HCT116 (cell line): ENCODE data around the gene NOS1. TPM values are rescaled to one million over a fixed set of nuclear protein-coding genes. Genes with fewer than 3 reads are reported as not detected.

Experiments
- ATAC-seq: fragments of 200-7000 bp; cut with Tn5 transposase; 2 replicates; pipeline ENCODE4 v1.9.1; 2020; ENCODE audit warnings: mild to moderate bottlenecking, moderate library complexity
- BruUV-seq: library from RNA; stranded (reverse); fragments of 400-500 nt; replicated peaks from 2 replicates; lab custom pipeline; 2021; lab: Mats Ljungman, UMichigan
- CTCF ChIA-PET: fragments of 300-600 bp; sonication (Branson Sonifier 250); formaldehyde crosslinking; loops from one replicate; lab custom pipeline; 2021; ENCODE audit warnings: antibody characterized with exemption; lab: Charles Lee
- POLR2A ChIA-PET: fragments of 300-600, 350-600 bp; sonication (Branson Sonifier 250); formaldehyde crosslinking; loops from one replicate; lab custom pipeline; 2021; ENCODE audit warnings: antibody characterized with exemption; lab: Charles Lee
- RAD21 ChIA-PET, 2 experiments: fragments of 300-600 bp; sonication (Branson Sonifier 250); formaldehyde crosslinking; loops; one replicate each; lab custom pipeline; 2023; ENCODE audit warnings: low total read pairs in 2 of 2; ENCODE audit not compliant: uncharacterized antibody in 2 of 2, unreplicated experiment in 2 of 2, low non-redundant PET in 1 of 2; lab: Charles Lee
- DNase-seq: peaks from one replicate; pipeline ENCODE4 v3.0.0-alpha.2; 2010; ENCODE audit warnings: low read depth, low spot score
- H2AFZ ChIP-seq: fragments of 200-600 bp; shearing (Covaris generic), sonication (generic); 2 replicates; pipeline ENCODE4 v1.6.1; 2017; ENCODE audit warnings: low read depth, mixed run types, mixed read lengths, antibody characterized with exemption, low read length; ENCODE audit not compliant: poor library complexity, severe bottlenecking
- H3K27ac ChIP-seq: 2 replicates; pipeline ENCODE4 v1.5.1; 2012; ENCODE audit warnings: low read depth, low read length
- H3K27me3 ChIP-seq: fragments of 200-600 bp; sonication (generic); 2 replicates; pipeline ENCODE4 v1.6.1; 2016; ENCODE audit warnings: mixed run types, low read length, mixed read lengths; ENCODE audit not compliant: insufficient read depth
- H3K36me3 ChIP-seq, 2 experiments: fragments of 200-500 bp in 1 of 2; fragments of 200-600 bp in 1 of 2; sonication (Bioruptor generic) in 1 of 2; sonication (generic) in 1 of 2; 2 replicates each; pipeline versions ENCODE4 v1.5.1 to v1.6.1; 2014 to 2016; ENCODE audit warnings: low read length in 2 of 2, inconsistent platforms in 1 of 2, mixed read lengths in 1 of 2, mixed run types in 1 of 2; ENCODE audit not compliant: insufficient read depth in 2 of 2, control insufficient read depth in 1 of 2
- H3K4me1 ChIP-seq, 2 experiments: fragments of 200-600 bp in 1 of 2; sonication (generic) in 1 of 2; 2 replicates each; pipeline versions ENCODE4 v1.5.1 to v1.6.1; 2012 to 2017; ENCODE audit warnings: low read length in 2 of 2, inconsistent platforms in 1 of 2, mild to moderate bottlenecking in 1 of 2, mixed read lengths in 1 of 2, mixed run types in 1 of 2, moderate library complexity in 1 of 2; ENCODE audit not compliant: insufficient read depth in 2 of 2, control insufficient read depth in 1 of 2
- H3K4me2 ChIP-seq: fragments of 200-600 bp; sonication (generic); 2 replicates; pipeline ENCODE4 v1.6.1; 2017; ENCODE audit warnings: mixed run types, low read length, mixed read lengths
- H3K4me3 ChIP-seq, 2 experiments: fragments of 200-600 bp in 1 of 2; sonication (generic) in 1 of 2; replicated peaks in 1 of 2; 2 replicates each; pipeline ENCODE4 v1.5.1; 2011 to 2016; ENCODE audit warnings: low read length in 2 of 2, control low read depth in 1 of 2, low read depth in 1 of 2, mild to moderate bottlenecking in 1 of 2, mixed read lengths in 1 of 2, mixed run types in 1 of 2
- H3K79me2 ChIP-seq: fragments of 200-600 bp; sonication (generic); 2 replicates; pipeline ENCODE4 v1.6.1; 2017; ENCODE audit warnings: mild to moderate bottlenecking, mixed run types, low read length, moderate library complexity, mixed read lengths; ENCODE audit not compliant: insufficient read depth
- H3K9ac ChIP-seq: fragments of 200-600 bp; sonication (generic); 2 replicates; pipeline ENCODE4 v1.6.1; 2016; ENCODE audit warnings: low read length, mixed read lengths
- H3K9me2 ChIP-seq: fragments of 200-600 bp; sonication (generic), shearing (Covaris generic); 2 replicates; pipeline ENCODE4 v1.6.1; 2017; ENCODE audit warnings: mixed run types, mild to moderate bottlenecking, moderate library complexity; ENCODE audit not compliant: insufficient read depth
- H3K9me3 ChIP-seq, 2 experiments: fragments of 200-500 bp in 1 of 2; fragments of 200-600 bp in 1 of 2; sonication (Bioruptor generic) in 1 of 2; sonication (generic) in 1 of 2; 2 replicates each; pipeline ENCODE4 v1.6.1; 2014 to 2017; ENCODE audit warnings: low read length in 2 of 2, mixed read lengths in 2 of 2, inconsistent platforms in 1 of 2, low read depth in 1 of 2, mild to moderate bottlenecking in 1 of 2, mixed run types in 1 of 2, moderate library complexity in 1 of 2; ENCODE audit not compliant: control insufficient read depth in 1 of 2, insufficient read depth in 1 of 2
- H4K20me1 ChIP-seq: fragments of 200-600 bp; sonication (generic), shearing (Covaris generic); 2 replicates; pipeline ENCODE4 v1.6.1; 2017; ENCODE audit warnings: mixed run types, mild to moderate bottlenecking, moderate library complexity; ENCODE audit not compliant: insufficient read depth
- EZH2 ChIP-seq: fragments of 200-600 bp; sonication (generic); IDR thresholded peaks from 2 replicates; pipeline ENCODE4 v1.6.1; 2017; ENCODE audit warnings: antibody characterized with exemption, mixed run types
- SIN3A ChIP-seq: IDR thresholded peaks from 2 replicates; pipeline ENCODE4 v1.6.1; 2012; ENCODE audit warnings: low read depth
- SRF ChIP-seq: IDR thresholded peaks from 2 replicates; pipeline ENCODE4 v1.6.1; 2012; ENCODE audit warnings: low read depth
- TCF7L2 ChIP-seq: IDR thresholded peaks from 2 replicates; pipeline ENCODE4 v1.7.0; 2011; ENCODE audit warnings: borderline replicate concordance, inconsistent platforms; ENCODE audit not compliant: insufficient read depth, insufficient read length; ENCODE audit errors: extremely low read depth
- intact Hi-C: fragments of 100-400 bp; cut with micrococcal nuclease; formaldehyde crosslinking; loops from 2 replicates; pipeline ENCODE4 v1.10.0; 2022
- total RNA-seq: library from RNA; stranded (reverse); gene quantifications from one replicate; pipeline ENCODE4 v1.2.1, GENCODE V29; 2021; ENCODE audit not compliant: unreplicated experiment
- TF ChIP-seq, protein P1 (sequence below): IDR thresholded peaks from 2 replicates; pipeline ENCODE4 v1.6.1; 2011; ENCODE audit warnings: mild to moderate bottlenecking, low read length, moderate library complexity; ENCODE audit not compliant: insufficient replicate concordance; ENCODE audit errors: extremely low read depth

The NOS1 gene
- total RNA-seq, 1 experiment from 2014 or later: 0.22 TPM

DNA sequence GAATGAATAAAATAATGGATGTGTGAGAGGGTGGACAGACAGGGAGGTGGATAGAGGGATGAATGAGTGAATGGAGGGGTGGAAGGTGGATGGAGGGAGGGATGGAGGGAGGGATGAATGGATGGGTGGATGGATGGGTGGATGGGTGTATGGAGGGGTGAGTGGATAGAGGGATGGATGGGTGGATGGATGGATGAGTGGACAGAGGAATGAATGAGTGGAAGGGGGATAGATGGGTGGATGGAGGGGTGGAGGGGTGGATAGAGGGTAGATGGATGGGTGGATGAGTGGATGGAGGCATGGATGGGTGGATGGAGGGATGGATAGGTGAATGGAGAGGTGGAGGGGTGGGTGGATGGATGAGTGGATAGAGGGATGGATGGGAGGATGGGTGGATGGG lies 47.9 kb upstream of the NOS1 start (continued):
- TF ChIP-seq, protein P1, sequence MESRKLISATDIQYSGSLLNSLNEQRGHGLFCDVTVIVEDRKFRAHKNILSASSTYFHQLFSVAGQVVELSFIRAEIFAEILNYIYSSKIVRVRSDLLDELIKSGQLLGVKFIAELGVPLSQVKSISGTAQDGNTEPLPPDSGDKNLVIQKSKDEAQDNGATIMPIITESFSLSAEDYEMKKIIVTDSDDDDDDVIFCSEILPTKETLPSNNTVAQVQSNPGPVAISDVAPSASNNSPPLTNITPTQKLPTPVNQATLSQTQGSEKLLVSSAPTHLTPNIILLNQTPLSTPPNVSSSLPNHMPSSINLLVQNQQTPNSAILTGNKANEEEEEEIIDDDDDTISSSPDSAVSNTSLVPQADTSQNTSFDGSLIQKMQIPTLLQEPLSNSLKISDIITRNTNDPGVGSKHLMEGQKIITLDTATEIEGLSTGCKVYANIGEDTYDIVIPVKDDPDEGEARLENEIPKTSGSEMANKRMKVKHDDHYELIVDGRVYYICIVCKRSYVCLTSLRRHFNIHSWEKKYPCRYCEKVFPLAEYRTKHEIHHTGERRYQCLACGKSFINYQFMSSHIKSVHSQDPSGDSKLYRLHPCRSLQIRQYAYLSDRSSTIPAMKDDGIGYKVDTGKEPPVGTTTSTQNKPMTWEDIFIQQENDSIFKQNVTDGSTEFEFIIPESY: no peak

DNA sequence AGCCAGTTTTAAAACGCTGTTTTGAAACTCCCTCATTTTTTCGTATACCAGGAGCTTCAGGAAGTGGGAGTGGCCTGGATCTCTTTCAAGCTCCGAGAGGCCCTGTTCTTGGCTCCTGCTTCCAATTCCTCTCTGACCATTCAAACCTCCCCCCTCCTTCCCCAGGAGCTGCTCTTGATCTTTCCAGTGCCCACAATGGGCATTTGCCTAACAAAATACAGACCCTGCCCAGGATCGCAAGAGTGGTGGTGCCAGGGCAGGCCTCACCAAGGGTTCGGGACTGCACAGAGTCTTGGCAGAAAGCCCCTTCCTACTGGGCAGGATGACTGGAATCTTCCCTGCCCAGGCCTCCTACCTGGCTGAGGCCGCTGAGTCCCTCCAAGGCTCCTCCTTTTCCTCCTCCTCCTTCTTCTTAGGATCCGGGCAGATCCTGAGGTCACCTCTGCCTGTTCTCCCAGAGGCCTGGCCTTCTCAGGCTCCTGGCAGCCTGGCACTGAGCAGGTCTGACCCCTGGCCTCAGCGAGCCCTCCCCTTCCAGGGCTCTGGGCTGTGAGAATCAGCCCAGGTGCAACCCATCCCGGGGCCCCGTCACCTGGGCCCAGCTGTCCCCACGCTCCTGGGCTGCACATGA lies 46.9 kb upstream of the NOS1 start:
- peak overlapping the region; percentile 36; the same call in 1 of the 2 replicates for H3K4me2 ChIP-seq
- TF ChIP-seq SRF (no peak), EZH2 (no peak), TCF7L2 (peak; percentile 55), SIN3A (no peak)
- intact Hi-C loops: no loop called here
- no TSS peak for BruUV-seq
- peaks cover 0 to 5% of the 10 kb centered on the region in 2 experiments; a peak in 2 of 4 replicates for H3K9me3 ChIP-seq
- no peaks in the 10 kb centered on the region for H4K20me1 ChIP-seq
- peak; percentile 66 for ATAC-seq
- peaks cover 3% of the 10 kb centered on the region; the same call in 1 of the 2 replicates for H3K27me3 ChIP-seq
- H3K79me2 ChIP-seq: no peaks in the 10 kb centered on the region
- no peaks in the 10 kb centered on the region for H3K9me2 ChIP-seq
- ChIA-PET POLR2A (no interaction called here), CTCF (no interaction called here), RAD21 (no interaction called here)
- no peak overlapping the region for H2AFZ ChIP-seq
- H3K4me3 ChIP-seq: no peak overlapping the region
- H3K9ac ChIP-seq: no peak overlapping the region
- no peak for DNase-seq
- no peak overlapping the region for H3K27ac ChIP-seq
- H3K36me3 ChIP-seq: no peaks in the 10 kb centered on the region
- H3K4me1 ChIP-seq: peaks cover 8 to 10% of the 10 kb centered on the region in 2 experiments; a peak in 3 of 4 replicates
